ENCODE data around the gene DKK3.

DNA sequence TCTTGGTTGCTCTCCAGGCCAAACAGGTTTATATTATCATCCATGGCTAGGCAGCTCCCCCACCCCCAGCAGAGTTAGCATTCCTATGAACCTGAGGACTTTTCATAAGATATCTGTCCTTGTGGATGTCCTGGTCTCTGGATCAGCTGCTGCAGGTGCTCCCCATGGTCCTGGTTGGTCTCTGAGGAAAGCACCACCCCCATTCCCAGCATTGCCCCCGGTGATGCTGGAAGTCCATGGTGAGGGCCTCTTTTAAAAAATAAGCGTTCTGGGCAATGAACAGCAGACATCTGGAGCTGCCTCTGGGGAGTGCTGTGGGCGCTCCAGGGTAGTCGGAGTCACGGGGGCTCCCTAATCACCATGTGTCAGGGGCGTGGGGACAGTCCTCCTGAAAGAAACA, 26.6 kb downstream of the DKK3 start:
- TF ChIP-seq POLR2A (IDR thresholded peaks at IDR 0.05; ENCODE audit: low read depth) (no peak), POLR2AphosphoS5 (IDR thresholded peaks at IDR 0.05) (no peak), EP300 (IDR thresholded peaks at IDR 0.05) (no peak)
- TF ChIP-seq, protein P1, sequence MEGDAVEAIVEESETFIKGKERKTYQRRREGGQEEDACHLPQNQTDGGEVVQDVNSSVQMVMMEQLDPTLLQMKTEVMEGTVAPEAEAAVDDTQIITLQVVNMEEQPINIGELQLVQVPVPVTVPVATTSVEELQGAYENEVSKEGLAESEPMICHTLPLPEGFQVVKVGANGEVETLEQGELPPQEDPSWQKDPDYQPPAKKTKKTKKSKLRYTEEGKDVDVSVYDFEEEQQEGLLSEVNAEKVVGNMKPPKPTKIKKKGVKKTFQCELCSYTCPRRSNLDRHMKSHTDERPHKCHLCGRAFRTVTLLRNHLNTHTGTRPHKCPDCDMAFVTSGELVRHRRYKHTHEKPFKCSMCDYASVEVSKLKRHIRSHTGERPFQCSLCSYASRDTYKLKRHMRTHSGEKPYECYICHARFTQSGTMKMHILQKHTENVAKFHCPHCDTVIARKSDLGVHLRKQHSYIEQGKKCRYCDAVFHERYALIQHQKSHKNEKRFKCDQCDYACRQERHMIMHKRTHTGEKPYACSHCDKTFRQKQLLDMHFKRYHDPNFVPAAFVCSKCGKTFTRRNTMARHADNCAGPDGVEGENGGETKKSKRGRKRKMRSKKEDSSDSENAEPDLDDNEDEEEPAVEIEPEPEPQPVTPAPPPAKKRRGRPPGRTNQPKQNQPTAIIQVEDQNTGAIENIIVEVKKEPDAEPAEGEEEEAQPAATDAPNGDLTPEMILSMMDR (IDR thresholded peaks at IDR 0.05): no peak
